ENCODE data around the gene TBL1X. TPM values are rescaled to one million over a fixed set of nuclear protein-coding genes. Genes with fewer than 3 reads are reported as not detected.

Gene TBL1X
- total and polyA plus RNA-seq, 2 experiments from 2014 or later, result 8.7 to 26.9 TPM

DNA sequence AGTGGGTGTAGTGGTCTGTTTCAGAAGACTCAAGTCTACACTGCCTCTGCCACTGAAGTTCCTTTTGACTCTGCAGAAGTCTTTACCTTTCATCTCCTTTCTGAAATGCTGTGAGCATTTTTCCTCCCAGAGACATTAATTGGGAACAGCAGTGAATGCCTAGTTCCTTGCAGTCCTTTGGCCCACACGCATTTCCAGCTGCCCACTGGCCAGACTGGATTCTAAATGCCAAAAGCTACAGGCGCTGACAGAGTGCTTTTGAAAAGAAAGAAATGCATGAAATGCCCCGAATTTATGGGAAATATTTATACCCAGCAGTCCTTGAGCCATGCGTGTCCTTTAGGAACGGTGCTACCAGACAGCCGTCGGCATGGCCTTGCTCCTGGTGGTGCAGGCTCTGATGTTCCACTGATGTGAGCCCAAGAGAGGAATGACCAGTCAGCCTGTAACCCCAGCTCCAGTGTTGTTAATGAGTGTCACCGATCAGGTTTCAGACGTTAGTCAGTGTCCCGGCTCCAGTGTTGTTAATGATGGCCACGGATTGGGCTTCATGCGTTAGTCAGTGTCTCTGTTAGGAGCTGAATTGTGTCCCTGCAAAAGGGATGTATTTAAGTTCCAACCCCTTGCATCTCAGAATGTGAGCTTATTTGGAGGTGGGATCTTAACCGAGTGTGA is 132.6 kb downstream of the TBL1X start:
- Mint-ChIP-seq H3K4me3 (no peak overlapping the region), H3K36me3 (ENCODE audit: low read depth) (no peaks in the 10 kb centered on the region), H3K27me3 (ENCODE audit: insufficient read depth, low read depth, poor library complexity) (peaks cover 3% of the 10 kb centered on the region), H3K9me3 (no peaks in the 10 kb centered on the region; the same call in 2 of the 3 replicates), H3K4me1 (peaks cover 25% of the 10 kb centered on the region), H3K27ac (no peak overlapping the region)
- H4K20me1 ChIP-seq (replicated peaks; ENCODE audit: insufficient read depth), result no peaks in the 10 kb centered on the region
- H3K4me3 ChIP-seq, result no peak overlapping the region
- no peak overlapping the region for H3K4me2 ChIP-seq
- H2AFZ ChIP-seq, result no peak overlapping the region
- H3K79me2 ChIP-seq (replicated peaks; ENCODE audit: insufficient read depth), result no peaks in the 10 kb centered on the region
- no peaks in the 10 kb centered on the region for H3K27me3 ChIP-seq (ENCODE audit: insufficient read depth)
- ATAC-seq (no peak; the same call in 2 of the 3 replicates), DNase-seq (ENCODE audit: low spot score) (no peak)
- no peaks in the 10 kb centered on the region for H3F3A ChIP-seq (replicated peaks; ENCODE audit: low read depth)
- H3K27ac ChIP-seq (ENCODE audit: low read depth), result no peak overlapping the region
- peaks cover 8% of the 10 kb centered on the region; the same call in 1 of the 2 replicates for H3K4me1 ChIP-seq (ENCODE audit: insufficient read depth)
- no peaks in the 10 kb centered on the region for H3K9me2 ChIP-seq (ENCODE audit: insufficient read depth)
- no peak for TF ChIP-seq ZNF331 (CRISPR knock-in tag; IDR thresholded peaks at IDR 0.05; ENCODE audit: low read depth)
- no peak for TF ChIP-seq EZH2 (IDR thresholded peaks at IDR 0.05; ENCODE audit: low read depth, unreplicated experiment)
- no peak for TF ChIP-seq ZNF114 (CRISPR knock-in tag; IDR thresholded peaks at IDR 0.05)
- TF ChIP-seq, protein P1, sequence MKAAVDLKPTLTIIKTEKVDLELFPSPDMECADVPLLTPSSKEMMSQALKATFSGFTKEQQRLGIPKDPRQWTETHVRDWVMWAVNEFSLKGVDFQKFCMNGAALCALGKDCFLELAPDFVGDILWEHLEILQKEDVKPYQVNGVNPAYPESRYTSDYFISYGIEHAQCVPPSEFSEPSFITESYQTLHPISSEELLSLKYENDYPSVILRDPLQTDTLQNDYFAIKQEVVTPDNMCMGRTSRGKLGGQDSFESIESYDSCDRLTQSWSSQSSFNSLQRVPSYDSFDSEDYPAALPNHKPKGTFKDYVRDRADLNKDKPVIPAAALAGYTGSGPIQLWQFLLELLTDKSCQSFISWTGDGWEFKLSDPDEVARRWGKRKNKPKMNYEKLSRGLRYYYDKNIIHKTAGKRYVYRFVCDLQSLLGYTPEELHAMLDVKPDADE (IDR thresholded peaks at IDR 0.05), result no peak
- TF ChIP-seq NANOG (IDR thresholded peaks at IDR 0.05; ENCODE audit: borderline replicate concordance), result no peak
- TF ChIP-seq POLR2AphosphoS5 (IDR thresholded peaks at IDR 0.05; ENCODE audit: low read depth), result no peak
- TF ChIP-seq, protein P2, sequence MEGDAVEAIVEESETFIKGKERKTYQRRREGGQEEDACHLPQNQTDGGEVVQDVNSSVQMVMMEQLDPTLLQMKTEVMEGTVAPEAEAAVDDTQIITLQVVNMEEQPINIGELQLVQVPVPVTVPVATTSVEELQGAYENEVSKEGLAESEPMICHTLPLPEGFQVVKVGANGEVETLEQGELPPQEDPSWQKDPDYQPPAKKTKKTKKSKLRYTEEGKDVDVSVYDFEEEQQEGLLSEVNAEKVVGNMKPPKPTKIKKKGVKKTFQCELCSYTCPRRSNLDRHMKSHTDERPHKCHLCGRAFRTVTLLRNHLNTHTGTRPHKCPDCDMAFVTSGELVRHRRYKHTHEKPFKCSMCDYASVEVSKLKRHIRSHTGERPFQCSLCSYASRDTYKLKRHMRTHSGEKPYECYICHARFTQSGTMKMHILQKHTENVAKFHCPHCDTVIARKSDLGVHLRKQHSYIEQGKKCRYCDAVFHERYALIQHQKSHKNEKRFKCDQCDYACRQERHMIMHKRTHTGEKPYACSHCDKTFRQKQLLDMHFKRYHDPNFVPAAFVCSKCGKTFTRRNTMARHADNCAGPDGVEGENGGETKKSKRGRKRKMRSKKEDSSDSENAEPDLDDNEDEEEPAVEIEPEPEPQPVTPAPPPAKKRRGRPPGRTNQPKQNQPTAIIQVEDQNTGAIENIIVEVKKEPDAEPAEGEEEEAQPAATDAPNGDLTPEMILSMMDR (conservative IDR thresholded peaks at IDR 0.05; ENCODE audit: low read depth in 2 of 2), result no peak
- no peak for TF ChIP-seq STAT1 (IDR thresholded peaks at IDR 0.05; ENCODE audit: unreplicated experiment)
- TF ChIP-seq, protein P3, sequence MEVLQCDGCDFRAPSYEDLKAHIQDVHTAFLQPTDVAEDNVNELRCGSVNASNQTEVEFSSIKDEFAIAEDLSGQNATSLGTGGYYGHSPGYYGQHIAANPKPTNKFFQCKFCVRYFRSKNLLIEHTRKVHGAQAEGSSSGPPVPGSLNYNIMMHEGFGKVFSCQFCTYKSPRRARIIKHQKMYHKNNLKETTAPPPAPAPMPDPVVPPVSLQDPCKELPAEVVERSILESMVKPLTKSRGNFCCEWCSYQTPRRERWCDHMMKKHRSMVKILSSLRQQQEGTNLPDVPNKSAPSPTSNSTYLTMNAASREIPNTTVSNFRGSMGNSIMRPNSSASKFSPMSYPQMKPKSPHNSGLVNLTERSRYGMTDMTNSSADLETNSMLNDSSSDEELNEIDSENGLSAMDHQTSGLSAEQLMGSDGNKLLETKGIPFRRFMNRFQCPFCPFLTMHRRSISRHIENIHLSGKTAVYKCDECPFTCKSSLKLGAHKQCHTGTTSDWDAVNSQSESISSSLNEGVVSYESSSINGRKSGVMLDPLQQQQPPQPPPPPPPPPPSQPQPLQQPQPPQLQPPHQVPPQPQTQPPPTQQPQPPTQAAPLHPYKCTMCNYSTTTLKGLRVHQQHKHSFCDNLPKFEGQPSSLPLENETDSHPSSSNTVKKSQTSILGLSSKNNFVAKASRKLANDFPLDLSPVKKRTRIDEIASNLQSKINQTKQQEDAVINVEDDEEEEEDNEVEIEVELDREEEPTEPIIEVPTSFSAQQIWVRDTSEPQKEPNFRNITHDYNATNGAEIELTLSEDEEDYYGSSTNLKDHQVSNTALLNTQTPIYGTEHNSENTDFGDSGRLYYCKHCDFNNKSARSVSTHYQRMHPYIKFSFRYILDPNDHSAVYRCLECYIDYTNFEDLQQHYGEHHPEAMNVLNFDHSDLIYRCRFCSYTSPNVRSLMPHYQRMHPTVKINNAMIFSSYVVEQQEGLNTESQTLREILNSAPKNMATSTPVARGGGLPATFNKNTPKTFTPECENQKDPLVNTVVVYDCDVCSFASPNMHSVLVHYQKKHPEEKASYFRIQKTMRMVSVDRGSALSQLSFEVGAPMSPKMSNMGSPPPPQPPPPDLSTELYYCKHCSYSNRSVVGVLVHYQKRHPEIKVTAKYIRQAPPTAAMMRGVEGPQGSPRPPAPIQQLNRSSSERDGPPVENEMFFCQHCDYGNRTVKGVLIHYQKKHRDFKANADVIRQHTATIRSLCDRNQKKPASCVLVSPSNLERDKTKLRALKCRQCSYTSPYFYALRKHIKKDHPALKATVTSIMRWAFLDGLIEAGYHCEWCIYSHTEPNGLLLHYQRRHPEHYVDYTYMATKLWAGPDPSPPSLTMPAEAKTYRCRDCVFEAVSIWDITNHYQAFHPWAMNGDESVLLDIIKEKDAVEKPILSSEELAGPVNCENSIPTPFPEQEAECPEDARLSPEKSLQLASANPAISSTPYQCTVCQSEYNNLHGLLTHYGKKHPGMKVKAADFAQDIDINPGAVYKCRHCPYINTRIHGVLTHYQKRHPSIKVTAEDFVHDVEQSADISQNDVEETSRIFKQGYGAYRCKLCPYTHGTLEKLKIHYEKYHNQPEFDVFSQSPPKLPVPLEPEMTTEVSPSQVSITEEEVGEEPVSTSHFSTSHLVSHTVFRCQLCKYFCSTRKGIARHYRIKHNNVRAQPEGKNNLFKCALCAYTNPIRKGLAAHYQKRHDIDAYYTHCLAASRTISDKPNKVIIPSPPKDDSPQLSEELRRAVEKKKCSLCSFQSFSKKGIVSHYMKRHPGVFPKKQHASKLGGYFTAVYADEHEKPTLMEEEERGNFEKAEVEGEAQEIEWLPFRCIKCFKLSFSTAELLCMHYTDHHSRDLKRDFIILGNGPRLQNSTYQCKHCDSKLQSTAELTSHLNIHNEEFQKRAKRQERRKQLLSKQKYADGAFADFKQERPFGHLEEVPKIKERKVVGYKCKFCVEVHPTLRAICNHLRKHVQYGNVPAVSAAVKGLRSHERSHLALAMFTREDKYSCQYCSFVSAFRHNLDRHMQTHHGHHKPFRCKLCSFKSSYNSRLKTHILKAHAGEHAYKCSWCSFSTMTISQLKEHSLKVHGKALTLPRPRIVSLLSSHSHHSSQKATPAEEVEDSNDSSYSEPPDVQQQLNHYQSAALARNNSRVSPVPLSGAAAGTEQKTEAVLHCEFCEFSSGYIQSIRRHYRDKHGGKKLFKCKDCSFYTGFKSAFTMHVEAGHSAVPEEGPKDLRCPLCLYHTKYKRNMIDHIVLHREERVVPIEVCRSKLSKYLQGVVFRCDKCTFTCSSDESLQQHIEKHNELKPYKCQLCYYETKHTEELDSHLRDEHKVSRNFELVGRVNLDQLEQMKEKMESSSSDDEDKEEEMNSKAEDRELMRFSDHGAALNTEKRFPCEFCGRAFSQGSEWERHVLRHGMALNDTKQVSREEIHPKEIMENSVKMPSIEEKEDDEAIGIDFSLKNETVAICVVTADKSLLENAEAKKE (CRISPR knock-in tag; IDR thresholded peaks at IDR 0.05), result no peak
- no peak for TF ChIP-seq EZH2phosphoT487 (IDR thresholded peaks at IDR 0.05; ENCODE audit: unreplicated experiment)
- no peak for TF ChIP-seq JUNB (IDR thresholded peaks at IDR 0.05; ENCODE audit: unreplicated experiment)
- TF ChIP-seq, protein P4, sequence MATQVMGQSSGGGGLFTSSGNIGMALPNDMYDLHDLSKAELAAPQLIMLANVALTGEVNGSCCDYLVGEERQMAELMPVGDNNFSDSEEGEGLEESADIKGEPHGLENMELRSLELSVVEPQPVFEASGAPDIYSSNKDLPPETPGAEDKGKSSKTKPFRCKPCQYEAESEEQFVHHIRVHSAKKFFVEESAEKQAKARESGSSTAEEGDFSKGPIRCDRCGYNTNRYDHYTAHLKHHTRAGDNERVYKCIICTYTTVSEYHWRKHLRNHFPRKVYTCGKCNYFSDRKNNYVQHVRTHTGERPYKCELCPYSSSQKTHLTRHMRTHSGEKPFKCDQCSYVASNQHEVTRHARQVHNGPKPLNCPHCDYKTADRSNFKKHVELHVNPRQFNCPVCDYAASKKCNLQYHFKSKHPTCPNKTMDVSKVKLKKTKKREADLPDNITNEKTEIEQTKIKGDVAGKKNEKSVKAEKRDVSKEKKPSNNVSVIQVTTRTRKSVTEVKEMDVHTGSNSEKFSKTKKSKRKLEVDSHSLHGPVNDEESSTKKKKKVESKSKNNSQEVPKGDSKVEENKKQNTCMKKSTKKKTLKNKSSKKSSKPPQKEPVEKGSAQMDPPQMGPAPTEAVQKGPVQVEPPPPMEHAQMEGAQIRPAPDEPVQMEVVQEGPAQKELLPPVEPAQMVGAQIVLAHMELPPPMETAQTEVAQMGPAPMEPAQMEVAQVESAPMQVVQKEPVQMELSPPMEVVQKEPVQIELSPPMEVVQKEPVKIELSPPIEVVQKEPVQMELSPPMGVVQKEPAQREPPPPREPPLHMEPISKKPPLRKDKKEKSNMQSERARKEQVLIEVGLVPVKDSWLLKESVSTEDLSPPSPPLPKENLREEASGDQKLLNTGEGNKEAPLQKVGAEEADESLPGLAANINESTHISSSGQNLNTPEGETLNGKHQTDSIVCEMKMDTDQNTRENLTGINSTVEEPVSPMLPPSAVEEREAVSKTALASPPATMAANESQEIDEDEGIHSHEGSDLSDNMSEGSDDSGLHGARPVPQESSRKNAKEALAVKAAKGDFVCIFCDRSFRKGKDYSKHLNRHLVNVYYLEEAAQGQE (IDR thresholded peaks at IDR 0.05; ENCODE audit: unreplicated experiment), result no peak
- TF ChIP-seq CREB1 (CRISPR knock-in tag; IDR thresholded peaks at IDR 0.05; ENCODE audit: low read depth), result no peak
- no peaks in the 10 kb centered on the region for H3K36me3 ChIP-seq (ENCODE audit: insufficient read depth)

All from GM23338 (cell line).